BE2C (cell line): ENCODE measurements around the gene TMEM203.

Experiments
- DNase-seq: peaks from one replicate; pipeline ENCODE4 v3.0.0-alpha.2; 2020
- H3K27me3 ChIP-seq: fragments of 250-450 bp; sonication (Bioruptor Pico); 2 replicates; pipeline ENCODE4 v1.5.1; 2020; ENCODE audit warnings: mild to moderate bottlenecking
- H3K36me3 ChIP-seq: fragments of 250-450 bp; sonication (Bioruptor Pico); 2 replicates; pipeline ENCODE4 v1.5.1; 2020; ENCODE audit warnings: mild to moderate bottlenecking
- H3K4me1 ChIP-seq: fragments of 250-450 bp; sonication (Bioruptor Pico); 2 replicates; pipeline ENCODE4 v1.5.1; 2020
- H3K4me3 ChIP-seq: 2 replicates; pipeline ENCODE4 v1.5.1; 2011; ENCODE audit warnings: low read depth, low read length
- H3K9me3 ChIP-seq: fragments of 250-450 bp; sonication (Bioruptor Pico); 2 replicates; pipeline ENCODE4 v1.5.1; 2020
- CTCF ChIP-seq: IDR thresholded peaks from 2 replicates; pipeline ENCODE4 v1.5.1; 2012; ENCODE audit warnings: mild to moderate bottlenecking, low read depth, low read length

TMEM203 gene

GRCh38 chr9:137226338-137227053 lies 21.0 kb upstream of the TMEM203 start:
- peaks cover 10% of the 10 kb centered on the region for H3K4me1 ChIP-seq
- TF ChIP-seq CTCF = no peak

GRCh38 chr9:137225699-137226331 lies 20.4 kb upstream of the TMEM203 start:
- peaks cover 10% of the 10 kb centered on the region for H3K4me1 ChIP-seq

More at GRCh38 chr9:137226338-137227053, 21.0 kb upstream of the TMEM203 start:
- Histone ChIP-seq H3K27me3 (no peaks in the 10 kb centered on the region), H3K4me3 (no peak overlapping the region), H3K9me3 (no peaks in the 10 kb centered on the region), H3K36me3 (no peaks in the 10 kb centered on the region)
- no peak for DNase-seq

GRCh38 chr9:137224830-137225694 lies 19.6 kb upstream of the TMEM203 start, which contains the start of gene CYSRT1:
Gene CYSRT1, plus strand, starts transcription at chr9:137225174. Its CDS starts 448 bp downstream, at chr9:137225622.
- H3K9me3 ChIP-seq = no peaks in the 10 kb centered on the region
- H3K4me3 ChIP-seq = peak within 1 kb of the TSS; percentile 90
- DNase-seq = no peak
- no peak for TF ChIP-seq CTCF
- no peaks in the 10 kb centered on the region for H3K36me3 ChIP-seq
- no peaks in the 10 kb centered on the region for H3K27me3 ChIP-seq
- peaks cover 10% of the 10 kb centered on the region for H3K4me1 ChIP-seq

More at GRCh38 chr9:137225699-137226331, 20.4 kb upstream of the TMEM203 start:
- Histone ChIP-seq H3K36me3 (no peaks in the 10 kb centered on the region), H3K9me3 (no peaks in the 10 kb centered on the region), H3K27me3 (no peaks in the 10 kb centered on the region), H3K4me3 (no peak overlapping the region)
- DNase-seq = no peak
- no peak for TF ChIP-seq CTCF

- no peaks in the 10 kb centered on the region for H3K9me3 ChIP-seq
- peaks cover 7% of the 10 kb centered on the region for H3K4me1 ChIP-seq
- H3K4me3 ChIP-seq = peak overlapping the region; percentile 90
- no peaks in the 10 kb centered on the region for H3K27me3 ChIP-seq
- no peak for TF ChIP-seq CTCF
- DNase-seq = peak; percentile 98
- no peaks in the 10 kb centered on the region for H3K36me3 ChIP-seq
Observed at GRCh38 chr9:137223078-137223970, 17.9 kb upstream of the TMEM203 start.

- no peak for TF ChIP-seq CTCF
- DNase-seq = no peak
- no peaks in the 10 kb centered on the region for H3K9me3 ChIP-seq
- no peaks in the 10 kb centered on the region for H3K36me3 ChIP-seq
- peak within 1 kb of the TSS; percentile 90 for H3K4me3 ChIP-seq
- H3K4me1 ChIP-seq = peaks cover 16% of the 10 kb centered on the region
- no peaks in the 10 kb centered on the region for H3K27me3 ChIP-seq
Observed at GRCh38 chr9:137222190-137223077, 17.0 kb upstream of the TMEM203 start, which contains the start of gene RNF208. Gene RNF208, minus strand, starts transcription at chr9:137222240. Its CDS starts 1,028 bp downstream, at chr9:137221212.
